ENCODE data around the gene MRPL54.

DNA sequence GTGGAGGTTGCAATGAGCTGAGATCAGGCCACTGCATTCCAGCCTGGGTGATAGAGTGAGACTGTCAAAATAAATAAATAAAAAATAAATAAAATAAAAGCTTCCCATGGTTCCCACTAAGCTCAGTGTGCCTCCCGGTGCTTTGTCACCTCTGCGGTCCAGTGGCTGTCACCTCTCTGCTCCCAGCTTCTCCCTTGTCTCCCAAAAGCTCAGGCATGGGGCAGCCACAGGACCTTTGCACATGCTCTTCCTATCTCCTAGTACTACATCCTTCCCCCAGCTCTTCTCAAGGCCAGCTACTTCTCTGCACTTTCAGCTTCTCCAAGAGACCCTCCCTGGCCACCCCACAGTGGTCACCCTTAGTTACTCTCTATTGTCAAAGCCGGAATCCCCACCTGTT, 31.3 kb downstream of the MRPL54 start:
- no peak for TF ChIP-seq POLR2A (IDR thresholded peaks at IDR 0.05)
- TF ChIP-seq, protein P1, sequence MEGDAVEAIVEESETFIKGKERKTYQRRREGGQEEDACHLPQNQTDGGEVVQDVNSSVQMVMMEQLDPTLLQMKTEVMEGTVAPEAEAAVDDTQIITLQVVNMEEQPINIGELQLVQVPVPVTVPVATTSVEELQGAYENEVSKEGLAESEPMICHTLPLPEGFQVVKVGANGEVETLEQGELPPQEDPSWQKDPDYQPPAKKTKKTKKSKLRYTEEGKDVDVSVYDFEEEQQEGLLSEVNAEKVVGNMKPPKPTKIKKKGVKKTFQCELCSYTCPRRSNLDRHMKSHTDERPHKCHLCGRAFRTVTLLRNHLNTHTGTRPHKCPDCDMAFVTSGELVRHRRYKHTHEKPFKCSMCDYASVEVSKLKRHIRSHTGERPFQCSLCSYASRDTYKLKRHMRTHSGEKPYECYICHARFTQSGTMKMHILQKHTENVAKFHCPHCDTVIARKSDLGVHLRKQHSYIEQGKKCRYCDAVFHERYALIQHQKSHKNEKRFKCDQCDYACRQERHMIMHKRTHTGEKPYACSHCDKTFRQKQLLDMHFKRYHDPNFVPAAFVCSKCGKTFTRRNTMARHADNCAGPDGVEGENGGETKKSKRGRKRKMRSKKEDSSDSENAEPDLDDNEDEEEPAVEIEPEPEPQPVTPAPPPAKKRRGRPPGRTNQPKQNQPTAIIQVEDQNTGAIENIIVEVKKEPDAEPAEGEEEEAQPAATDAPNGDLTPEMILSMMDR (IDR thresholded peaks at IDR 0.05): no peak
- no peak for TF ChIP-seq EP300 (IDR thresholded peaks at IDR 0.05)

All from ovary (tissue), 3 donors.